ENCODE data around the gene TRIAP1. TPM values are rescaled to one million over a fixed set of nuclear protein-coding genes. Genes with fewer than 3 reads are reported as not detected.

The TRIAP1 gene
- total and polyA plus RNA-seq, 2 donors (not counting 3 experiments of a cell fraction or from before 2014, with no cell fraction given), result 26.1 to 46.0 TPM

DNA sequence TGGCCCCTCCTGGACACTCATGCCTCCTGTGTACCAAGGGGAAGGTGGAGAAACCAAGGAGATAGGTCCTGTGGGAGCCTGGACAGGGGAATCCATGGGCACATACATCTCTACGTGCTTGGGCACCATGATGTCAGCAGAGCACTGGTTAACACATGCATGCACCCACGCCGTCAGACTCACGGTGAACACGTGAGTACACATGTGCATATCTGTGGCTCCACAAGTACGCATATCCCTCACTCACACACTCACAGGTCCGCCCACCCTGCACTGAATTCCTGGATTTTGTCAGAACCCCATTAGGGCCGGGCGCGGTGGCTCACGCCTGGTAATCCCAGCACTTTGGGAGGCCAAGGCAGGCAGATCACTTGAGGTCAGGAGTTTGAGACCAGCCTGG is 37.4 kb downstream of the TRIAP1 start:
- no peaks in the 10 kb centered on the region for H3K36me3 ChIP-seq (ENCODE audit: control insufficient read depth in 2 of 2, extremely low read depth in 1 of 2, insufficient read depth in 2 of 2, low read length in 2 of 2)
- ChIA-PET CTCF (interaction anchor here (1.5 kb wide), 1 partner anchor 41 kb away, joined by 3 read pairs; no protein-coding TSS in a partner anchor), POLR2A (no interaction called here)
- H3K9me1 ChIP-seq (replicated peaks; ENCODE audit: control insufficient read depth, extremely low read depth, insufficient read depth, low read length), result no peaks in the 10 kb centered on the region
- H3K4me3 ChIP-seq (replicated peaks in 1 of 3; ENCODE audit: insufficient read depth in 1 of 3, low read depth in 1 of 3, low read length in 3 of 3), result no peak overlapping the region
- H3K9ac ChIP-seq (replicated peaks; ENCODE audit: extremely low read depth, insufficient read depth, low read length), result no peak overlapping the region
- H3K27me3 ChIP-seq (ENCODE audit: control insufficient read depth in 2 of 2, insufficient read depth in 2 of 2, low read length in 2 of 2), result no peaks in the 10 kb centered on the region
- no peak overlapping the region for H2AFZ ChIP-seq (ENCODE audit: low read depth, low read length)
- no peaks in the 10 kb centered on the region for H3K9me3 ChIP-seq (replicated peaks; ENCODE audit: control insufficient read depth, insufficient read depth, low read length)
- no peaks in the 10 kb centered on the region for H4K20me1 ChIP-seq (replicated peaks; ENCODE audit: control insufficient read depth, extremely low read depth, insufficient read depth, low read length)
- BruUV-seq (replicated peaks), result no TSS peak
- H3K4me1 ChIP-seq (ENCODE audit: control insufficient read depth, extremely low read depth, insufficient read depth, low read length), result no peaks in the 10 kb centered on the region
- DNase-seq (ENCODE audit: low read depth, low spot score) (no peak), FAIRE-seq (no peak)
- intact Hi-C loops (cut with micrococcal nuclease) (no loop called here), dilution Hi-C loops (cut with MboI; ENCODE audit: extremely low pct_ligation_motif_present, low sequenced_read_pairs) (no loop called here)
- no peaks in the 10 kb centered on the region for H3K79me2 ChIP-seq (ENCODE audit: control insufficient read depth, insufficient read depth, low read length)
- no peak overlapping the region for H3K4me2 ChIP-seq (ENCODE audit: insufficient read depth, low read length)
- TF ChIP-seq MYC (IDR thresholded peaks at IDR 0.05; ENCODE audit: low read depth, low read length), result no peak
- no peak for TF ChIP-seq EZH2 (IDR thresholded peaks at IDR 0.05; ENCODE audit: borderline replicate concordance, low read depth, low read length, severe bottlenecking)
- TF ChIP-seq FOS (IDR thresholded peaks at IDR 0.05; ENCODE audit: borderline replicate concordance, insufficient read depth, low read length), result no peak
- no peak for TF ChIP-seq GATA2 (IDR thresholded peaks at IDR 0.05; ENCODE audit: insufficient read depth, insufficient read length, low read depth, low read length)
- TF ChIP-seq JUN (IDR thresholded peaks at IDR 0.05; ENCODE audit: borderline replicate concordance, insufficient read depth, insufficient read length, low read depth), result no peak
- TF ChIP-seq, protein P1, sequence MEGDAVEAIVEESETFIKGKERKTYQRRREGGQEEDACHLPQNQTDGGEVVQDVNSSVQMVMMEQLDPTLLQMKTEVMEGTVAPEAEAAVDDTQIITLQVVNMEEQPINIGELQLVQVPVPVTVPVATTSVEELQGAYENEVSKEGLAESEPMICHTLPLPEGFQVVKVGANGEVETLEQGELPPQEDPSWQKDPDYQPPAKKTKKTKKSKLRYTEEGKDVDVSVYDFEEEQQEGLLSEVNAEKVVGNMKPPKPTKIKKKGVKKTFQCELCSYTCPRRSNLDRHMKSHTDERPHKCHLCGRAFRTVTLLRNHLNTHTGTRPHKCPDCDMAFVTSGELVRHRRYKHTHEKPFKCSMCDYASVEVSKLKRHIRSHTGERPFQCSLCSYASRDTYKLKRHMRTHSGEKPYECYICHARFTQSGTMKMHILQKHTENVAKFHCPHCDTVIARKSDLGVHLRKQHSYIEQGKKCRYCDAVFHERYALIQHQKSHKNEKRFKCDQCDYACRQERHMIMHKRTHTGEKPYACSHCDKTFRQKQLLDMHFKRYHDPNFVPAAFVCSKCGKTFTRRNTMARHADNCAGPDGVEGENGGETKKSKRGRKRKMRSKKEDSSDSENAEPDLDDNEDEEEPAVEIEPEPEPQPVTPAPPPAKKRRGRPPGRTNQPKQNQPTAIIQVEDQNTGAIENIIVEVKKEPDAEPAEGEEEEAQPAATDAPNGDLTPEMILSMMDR (IDR thresholded peaks at IDR 0.05; ENCODE audit: extremely low read depth in 1 of 2, insufficient read depth in 1 of 2, low read depth in 1 of 2, low read length in 2 of 2), result no peak
- no peak for TF ChIP-seq POLR2AphosphoS5 (IDR thresholded peaks at IDR 0.05; ENCODE audit: insufficient read depth, low read depth, low read length)
- TF ChIP-seq POLR2A (IDR thresholded peaks at IDR 0.05; ENCODE audit: low read depth, low read length), result no peak
- TF ChIP-seq, protein P2, sequence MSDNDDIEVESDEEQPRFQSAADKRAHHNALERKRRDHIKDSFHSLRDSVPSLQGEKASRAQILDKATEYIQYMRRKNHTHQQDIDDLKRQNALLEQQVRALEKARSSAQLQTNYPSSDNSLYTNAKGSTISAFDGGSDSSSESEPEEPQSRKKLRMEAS (IDR thresholded peaks at IDR 0.05; ENCODE audit: insufficient read depth, insufficient read length), result no peak
- no peak overlapping the region for H3K27ac ChIP-seq (ENCODE audit: insufficient read depth, low read depth, low read length)
